Thoracic aorta (tissue), 2 donors: ENCODE data around the gene APOBEC3G. TPM values are rescaled to one million over a fixed set of nuclear protein-coding genes. Genes with fewer than 3 reads are reported as not detected.

Experiments
- ATAC-seq: fragments of 150-250 bp; one replicate; pipeline ENCODE4 v1.8.0; 2017; ENCODE audit warnings: low read depth; ENCODE audit not compliant: insufficient number of reproducible peaks, low FRiP score
- DNase-seq: peaks from one replicate; pipeline ENCODE4 v3.0.0-alpha.2; 2020; ENCODE audit warnings: low spot score
- H3K27ac ChIP-seq, 2 donors: fragments of 200-600 bp; sonication (generic); 1 replicate in 1 of 2; 2 replicates in 1 of 2; pipeline ENCODE4 v1.5.1; 2016; ENCODE audit warnings: mild to moderate bottlenecking in 2 of 2, moderate library complexity in 2 of 2
- H3K27me3 ChIP-seq: fragments of 200-600 bp; sonication (generic); replicated peaks from 2 replicates; pipeline ENCODE4 v1.6.0; 2016; ENCODE audit warnings: mild to moderate bottlenecking; ENCODE audit not compliant: insufficient read depth
- H3K36me3 ChIP-seq: fragments of 200-600 bp; sonication (generic); one replicate; pipeline ENCODE4 v1.5.1; 2016
- H3K4me1 ChIP-seq, 2 donors: fragments of 200-600 bp; sonication (generic); 1 replicate in 1 of 2; 2 replicates in 1 of 2; pipeline versions ENCODE4 v1.5.1 to v1.6.0; 2016; ENCODE audit warnings: low read depth in 2 of 2, mild to moderate bottlenecking in 1 of 2; ENCODE audit not compliant: control insufficient read depth in 1 of 2
- H3K4me3 ChIP-seq: fragments of 200-600 bp; sonication (generic); 2 replicates; pipeline ENCODE4 v1.5.1; 2016; ENCODE audit warnings: mild to moderate bottlenecking
- H3K9me3 ChIP-seq: fragments of 200-600 bp; sonication (generic); 2 replicates; pipeline ENCODE4 v1.5.1; 2016
- total RNA-seq, 2 donors: library from RNA; depleted of rRNA; stranded (reverse); fragments of >200 nt; gene quantifications; one replicate each; pipeline versions ENCODE4 v1.1.0 to v1.2.3, GENCODE V29; 2016
- TF ChIP-seq, protein P1 (sequence below): fragments of 200-600 bp; sonication (generic); IDR thresholded peaks from one replicate; pipeline ENCODE4 v1.5.1; 2019; ENCODE audit warnings: antibody characterized with exemption

APOBEC3G gene
- total RNA-seq, 2 donors from 2014 or later, result 3.4 to 8.3 TPM

DNA sequence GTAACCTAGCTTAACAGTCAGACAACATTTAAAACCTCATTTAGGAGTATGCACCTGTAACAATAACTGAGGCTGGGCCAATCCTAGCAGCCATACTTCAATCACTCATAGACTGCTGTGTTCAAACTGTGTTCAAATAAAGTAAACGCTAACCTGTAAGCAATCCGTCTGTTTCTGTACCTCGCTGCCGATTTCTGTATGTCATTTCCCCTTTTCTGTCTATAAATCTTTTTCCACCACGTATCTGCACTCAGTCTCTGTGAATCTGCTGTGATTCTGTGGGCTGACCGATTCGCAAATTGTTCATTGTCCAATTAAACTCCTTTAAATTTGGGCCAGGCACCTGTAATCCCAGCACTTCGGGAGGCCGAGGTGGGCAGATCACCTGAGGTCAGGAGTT lies 32.3 kb downstream of the APOBEC3G start:
- Histone ChIP-seq H3K4me3 (no peak overlapping the region), H3K36me3 (no peaks in the 10 kb centered on the region), H3K27me3 (no peaks in the 10 kb centered on the region), H3K4me1 (no peaks in the 10 kb centered on the region), H3K27ac (no peak overlapping the region), H3K9me3 (no peaks in the 10 kb centered on the region)
- ATAC-seq, result no peak
- TF ChIP-seq, protein P1, sequence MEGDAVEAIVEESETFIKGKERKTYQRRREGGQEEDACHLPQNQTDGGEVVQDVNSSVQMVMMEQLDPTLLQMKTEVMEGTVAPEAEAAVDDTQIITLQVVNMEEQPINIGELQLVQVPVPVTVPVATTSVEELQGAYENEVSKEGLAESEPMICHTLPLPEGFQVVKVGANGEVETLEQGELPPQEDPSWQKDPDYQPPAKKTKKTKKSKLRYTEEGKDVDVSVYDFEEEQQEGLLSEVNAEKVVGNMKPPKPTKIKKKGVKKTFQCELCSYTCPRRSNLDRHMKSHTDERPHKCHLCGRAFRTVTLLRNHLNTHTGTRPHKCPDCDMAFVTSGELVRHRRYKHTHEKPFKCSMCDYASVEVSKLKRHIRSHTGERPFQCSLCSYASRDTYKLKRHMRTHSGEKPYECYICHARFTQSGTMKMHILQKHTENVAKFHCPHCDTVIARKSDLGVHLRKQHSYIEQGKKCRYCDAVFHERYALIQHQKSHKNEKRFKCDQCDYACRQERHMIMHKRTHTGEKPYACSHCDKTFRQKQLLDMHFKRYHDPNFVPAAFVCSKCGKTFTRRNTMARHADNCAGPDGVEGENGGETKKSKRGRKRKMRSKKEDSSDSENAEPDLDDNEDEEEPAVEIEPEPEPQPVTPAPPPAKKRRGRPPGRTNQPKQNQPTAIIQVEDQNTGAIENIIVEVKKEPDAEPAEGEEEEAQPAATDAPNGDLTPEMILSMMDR, result no peak
- DNase-seq, result no peak

GRCh38 chr22:39110631-39111561 lies 33.8 kb downstream of the APOBEC3G start:
- Histone ChIP-seq H3K9me3 (no peaks in the 10 kb centered on the region), H3K27me3 (no peaks in the 10 kb centered on the region), H3K4me3 (no peak overlapping the region), H3K27ac (no peak overlapping the region), H3K4me1 (no peaks in the 10 kb centered on the region), H3K36me3 (no peaks in the 10 kb centered on the region)
- TF ChIP-seq, protein P1, result no peak
- DNase-seq (no peak), ATAC-seq (no peak)

DNA sequence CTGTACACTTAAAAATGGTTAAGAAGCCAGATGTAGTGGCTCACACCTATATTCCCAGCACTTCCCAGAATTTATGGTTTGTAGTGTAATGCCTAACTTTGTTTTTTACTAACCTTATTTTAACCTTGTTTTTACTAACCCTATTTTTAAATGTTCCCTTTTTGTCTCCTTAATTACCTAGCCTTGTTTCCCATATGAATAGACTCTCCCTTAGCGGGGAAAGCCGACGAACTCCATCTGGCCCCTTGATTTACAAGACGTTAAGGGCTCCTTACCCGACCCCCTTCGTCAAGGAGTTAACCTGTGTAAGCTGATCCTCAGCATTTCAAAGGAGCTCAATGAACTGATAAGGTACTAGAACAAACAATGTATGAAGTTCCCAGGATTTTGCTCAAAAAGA lies 37.0 kb downstream of the APOBEC3G start:
- ATAC-seq (no peak), DNase-seq (no peak)
- no peaks in the 10 kb centered on the region for H3K9me3 ChIP-seq
- TF ChIP-seq, protein P1, result no peak
- no peak overlapping the region for H3K27ac ChIP-seq
- no peak overlapping the region for H3K4me3 ChIP-seq
- no peaks in the 10 kb centered on the region for H3K4me1 ChIP-seq
- no peaks in the 10 kb centered on the region for H3K27me3 ChIP-seq
- H3K36me3 ChIP-seq, result no peaks in the 10 kb centered on the region

- H3K4me3 ChIP-seq, result no peak overlapping the region
- TF ChIP-seq, protein P1, result no peak
- H3K27ac ChIP-seq, result no peak overlapping the region
- no peaks in the 10 kb centered on the region for H3K27me3 ChIP-seq
- no peaks in the 10 kb centered on the region for H3K4me1 ChIP-seq
- H3K36me3 ChIP-seq, result no peaks in the 10 kb centered on the region
- ATAC-seq (no peak), DNase-seq (no peak)
- H3K9me3 ChIP-seq, result no peaks in the 10 kb centered on the region
Measured at GRCh38 chr22:39115570-39115969, 38.5 kb downstream of the APOBEC3G start.

DNA sequence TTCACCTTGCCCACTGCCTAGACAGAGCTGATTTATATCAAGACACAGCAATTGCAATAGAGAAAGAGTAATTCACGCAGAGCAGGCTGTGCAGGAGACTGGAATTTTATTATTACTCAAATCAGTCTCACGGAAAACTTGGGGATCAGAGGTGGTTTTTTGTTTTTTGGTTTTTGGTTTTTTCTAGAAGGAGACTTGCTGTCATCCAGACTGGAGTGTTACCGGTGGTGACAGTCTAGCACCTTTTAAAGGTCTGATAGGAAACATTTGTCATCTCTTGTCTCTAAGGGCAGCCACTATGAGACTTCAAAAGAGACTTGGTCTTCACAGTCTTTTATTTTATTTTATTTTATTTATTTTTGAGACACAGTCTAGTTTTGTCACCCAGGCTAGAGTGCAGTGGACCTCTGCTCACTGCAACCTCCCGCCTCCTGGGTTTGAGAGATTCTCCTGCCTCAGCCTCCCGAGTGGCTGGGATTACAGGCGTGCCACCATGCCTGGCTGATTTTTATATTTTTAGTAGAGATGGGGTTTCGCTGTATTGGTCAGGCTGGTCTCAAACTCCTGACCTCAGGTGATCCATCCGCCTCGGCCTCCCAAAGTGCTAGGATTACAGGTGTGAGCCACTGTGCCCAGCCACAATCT lies 39.0 kb downstream of the APOBEC3G start:
- Histone ChIP-seq H3K36me3 (no peaks in the 10 kb centered on the region), H3K9me3 (no peaks in the 10 kb centered on the region), H3K27me3 (no peaks in the 10 kb centered on the region), H3K4me1 (no peaks in the 10 kb centered on the region), H3K27ac (no peak overlapping the region), H3K4me3 (no peak overlapping the region)
- DNase-seq (no peak), ATAC-seq (no peak)
- TF ChIP-seq, protein P1, result no peak
